Subcutaneous preadipocyte (primary cell): ENCODE results near the gene SSTR1. TPM values are rescaled to one million over a fixed set of nuclear protein-coding genes. Genes with fewer than 3 reads are reported as not detected.

ENCODE experiments used
- total RNA-seq: library from RNA; depleted of rRNA; stranded (reverse); fragments of >200 nt; gene quantifications from 2 replicates; pipeline ENCODE4 v1.2.3, GENCODE V29; 2012

Gene SSTR1
- under 0.01 TPM in 2 replicates for total RNA-seq

DNA sequence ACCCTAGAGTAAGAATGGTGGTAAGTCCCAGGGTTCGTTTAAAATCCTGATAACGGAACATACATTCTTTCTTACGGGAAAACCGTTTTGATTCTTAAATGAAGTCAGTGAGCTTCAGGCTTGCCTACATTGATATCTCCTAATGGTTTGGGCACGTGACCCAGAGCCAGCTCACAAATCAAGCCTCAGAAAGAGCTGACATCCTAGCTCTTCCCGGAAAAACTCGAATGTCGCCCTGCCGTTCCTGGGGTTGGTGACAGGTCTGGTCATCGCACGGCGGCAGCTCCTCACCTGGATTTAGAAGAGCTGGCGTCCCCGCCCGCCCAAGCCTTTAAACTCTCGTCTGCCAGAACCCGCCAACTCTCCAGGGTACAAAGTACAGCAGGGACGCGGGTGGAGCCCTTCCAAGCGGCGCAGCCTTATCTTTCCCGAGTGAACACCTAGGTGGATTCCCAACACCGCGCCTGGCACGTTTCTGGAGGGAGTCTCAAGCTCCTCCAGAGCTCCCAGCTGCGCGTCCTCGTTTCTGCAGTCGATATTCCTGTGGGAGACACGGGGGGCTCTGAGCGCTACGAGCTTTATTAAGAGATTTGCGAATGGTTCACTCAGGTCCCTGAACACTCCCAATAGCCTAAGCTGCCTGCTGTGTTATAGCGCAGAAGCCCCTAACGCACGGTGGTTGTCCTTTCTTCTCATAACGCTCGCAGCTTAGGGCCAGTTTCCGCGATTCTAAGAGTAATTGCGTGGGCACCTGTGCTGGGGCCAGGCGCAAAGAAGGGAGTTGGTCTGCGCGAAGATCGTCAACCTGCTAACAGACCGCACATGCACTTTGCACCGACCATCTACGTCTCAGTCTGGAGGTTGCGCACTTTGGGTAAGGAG, at the start of gene SSTR1:
TSS of gene SSTR1 (plus strand) at position 169 of the 882 bp plus-strand sequence. CDS start 1,486 bp downstream, outside the sequence.

GRCh38 chr14:38255673-38256532, 48.2 kb downstream of the SSTR1 start, which contains the start of gene CLEC14A:
Gene CLEC14A (minus strand): TSS chr14:38256093. CDS start chr14:38256022, 71 bp downstream.

Other genes starting within 250 kb of the SSTR1 start
- 0.20 TPM in 1 of 2 replicates, not detected in the other for gene CLEC14A, start 48.2 kb downstream of the SSTR1 start, total RNA-seq